Stimulated activated CD8-positive, alpha-beta memory T cell treated with anti-CD3 and anti-CD28 coated beads, Interleukin-15, amount 100 ng/mL, for 4 hours (primary cell): ENCODE measurements around the gene DOCK3.
"Not testable (repeated sequence)": the region's sequence is repeated elsewhere in the genome, so short reads cannot be mapped to it uniquely, and the experiment has no call there.

Experiments used
- DNase-seq, 2 donors: peaks; one replicate each; pipeline ENCODE4 v3.0.0-alpha.2; 2020; ENCODE audit warnings: low read depth in 2 of 2

DOCK3 gene

DNA sequence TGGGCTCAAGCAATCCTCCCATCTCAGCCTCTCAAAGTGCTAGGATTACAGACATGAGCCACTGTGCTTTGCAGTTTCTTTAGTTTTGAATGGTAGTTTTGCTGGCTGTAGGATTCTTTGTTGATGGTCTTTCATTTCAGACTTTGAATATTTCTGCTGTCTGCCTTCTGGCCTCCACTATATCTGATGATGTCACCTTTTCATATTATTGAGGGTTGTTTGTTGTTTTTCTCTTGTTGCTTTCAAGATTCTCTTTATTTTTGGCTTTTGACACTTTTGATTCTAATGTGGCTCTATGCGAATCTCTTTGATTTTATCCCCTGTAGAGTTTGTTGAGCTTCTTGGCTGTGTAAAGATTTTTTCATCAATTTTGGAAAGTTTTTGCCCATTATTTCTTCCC, 631.4 kb downstream of the DOCK3 start:
- no peak for DNase-seq

DNA sequence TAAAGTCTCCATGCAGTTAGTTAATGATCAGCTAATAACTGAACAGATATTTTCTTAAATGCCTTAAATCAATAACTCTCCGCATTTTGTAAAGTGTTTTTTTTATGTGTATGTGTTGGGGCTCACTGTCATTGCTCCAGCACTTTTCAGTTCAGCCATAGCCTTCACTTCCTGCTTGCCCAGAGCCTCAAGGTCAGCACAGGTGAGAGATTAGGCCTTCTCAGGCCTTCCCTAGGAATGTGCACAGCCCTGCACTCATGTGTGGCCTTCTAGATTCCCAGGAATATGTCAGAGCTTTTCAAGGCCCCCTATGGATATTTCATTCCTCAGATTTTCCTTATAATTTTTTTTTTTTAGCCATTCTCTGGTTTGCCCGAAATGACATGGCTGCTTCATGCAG, 632.7 kb downstream of the DOCK3 start:
- DNase-seq: no peak

DNA sequence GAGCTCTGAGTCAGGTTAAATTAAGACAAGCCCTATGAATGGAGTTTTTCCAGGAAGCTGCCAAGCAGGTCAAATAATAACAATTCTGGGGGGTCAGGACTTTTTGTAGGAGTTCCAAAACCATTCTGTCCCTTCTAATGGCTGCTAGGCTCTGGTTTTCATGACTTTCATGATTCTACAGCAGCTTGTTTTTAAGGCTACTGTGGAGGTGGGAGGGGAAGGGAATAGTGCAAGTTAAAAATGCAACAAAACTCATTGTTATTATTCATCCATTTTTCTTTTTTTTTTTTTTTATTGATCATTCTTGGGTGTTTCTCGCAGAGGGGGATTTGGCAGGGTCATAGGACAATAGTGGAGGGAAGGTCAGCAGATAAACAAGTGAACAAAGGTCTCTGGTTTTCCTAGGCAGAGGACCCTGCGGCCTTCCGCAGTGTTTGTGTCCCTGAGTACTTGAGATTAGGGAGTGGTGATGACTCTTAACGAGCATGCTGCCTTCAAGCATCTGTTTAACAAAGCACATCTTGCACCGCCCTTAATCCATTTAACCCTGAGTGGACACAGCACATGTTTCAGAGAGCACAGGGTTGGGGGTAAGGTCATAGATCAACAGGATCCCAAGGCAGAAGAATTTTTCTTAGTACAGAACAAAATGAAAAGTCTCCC, 633.3 kb downstream of the DOCK3 start:
- not testable (repeated sequence) for DNase-seq

DNA sequence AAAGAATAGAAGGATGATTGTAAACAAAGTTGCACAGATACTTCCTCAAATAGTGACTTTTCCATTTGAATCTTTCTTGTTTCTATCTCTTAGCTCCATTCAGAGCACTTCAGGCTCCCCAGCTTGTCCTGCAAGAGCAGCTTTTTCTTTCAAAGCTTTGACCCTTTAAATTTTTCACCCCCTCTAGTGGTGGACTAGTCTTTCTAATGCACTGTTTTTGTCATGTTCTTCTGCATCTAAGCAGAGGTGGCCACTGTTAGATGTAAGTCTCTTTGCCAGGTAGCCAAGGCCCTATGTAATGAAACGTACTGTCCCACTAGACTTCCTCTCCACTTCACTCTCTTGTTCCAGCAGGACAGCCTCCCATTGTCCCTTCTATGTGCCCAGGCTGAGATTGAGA, 636.3 kb downstream of the DOCK3 start:
- DNase-seq: no peak

DNA sequence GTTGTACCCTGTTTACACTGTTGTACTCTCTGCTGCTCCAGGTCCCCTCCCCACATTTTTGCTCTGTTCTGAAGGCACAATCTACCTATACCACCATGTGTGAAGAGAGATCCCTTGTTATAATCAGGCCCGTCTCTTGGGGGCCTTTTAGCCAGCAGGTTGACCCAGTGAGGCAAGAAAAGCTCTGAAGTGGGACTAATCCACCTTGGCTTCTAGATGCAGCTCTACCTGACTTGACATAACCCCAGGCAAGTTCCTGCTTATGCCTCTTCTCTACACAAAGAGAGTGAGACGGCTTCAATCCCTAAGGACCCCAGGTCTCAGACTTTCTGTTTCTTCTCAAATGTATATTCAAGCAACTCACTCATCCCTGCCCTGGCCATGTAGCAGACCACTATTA, 653.5 kb downstream of the DOCK3 start:
- DNase-seq: no peak

DNA sequence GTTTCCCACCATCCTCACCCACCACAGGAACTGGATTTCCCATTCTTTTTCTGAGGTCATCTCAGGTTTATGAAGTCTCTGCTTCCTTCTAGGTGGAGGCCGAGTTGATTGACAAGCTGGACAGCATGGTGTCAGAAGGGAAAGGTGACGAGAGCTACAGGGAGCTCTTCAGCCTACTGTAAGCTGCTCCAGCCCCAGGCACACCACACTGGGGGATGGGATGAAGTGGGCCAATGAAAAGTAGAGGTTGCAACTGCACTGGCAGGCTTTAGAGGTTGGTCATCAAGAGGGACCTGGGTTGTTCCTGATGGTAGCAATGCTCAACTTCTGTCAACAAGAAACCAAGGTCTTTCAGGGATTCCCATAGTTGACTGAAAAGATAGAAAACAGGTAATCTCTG, 655.3 kb downstream of the DOCK3 start:
- DNase-seq: no peak

DNA sequence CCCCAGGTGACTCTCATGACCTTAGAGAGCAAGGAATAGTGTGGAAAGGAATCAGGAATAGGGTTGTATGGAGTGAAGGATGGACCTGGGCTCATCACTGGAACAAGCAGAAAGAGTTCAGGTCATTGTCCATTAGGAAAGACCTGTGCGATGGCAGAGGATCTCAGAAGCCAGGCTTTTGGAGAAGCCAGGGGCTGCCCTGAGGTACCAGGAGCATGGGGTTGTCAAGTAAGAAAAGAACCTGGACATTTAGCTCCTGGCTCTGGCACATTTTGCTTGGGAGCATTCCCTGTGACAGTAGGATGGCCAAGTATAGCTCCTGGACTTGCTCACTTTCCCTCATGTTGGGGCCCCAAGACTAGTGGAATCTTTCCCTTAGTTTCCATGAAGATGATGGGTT, 657.4 kb downstream of the DOCK3 start:
- DNase-seq: no peak

DNA sequence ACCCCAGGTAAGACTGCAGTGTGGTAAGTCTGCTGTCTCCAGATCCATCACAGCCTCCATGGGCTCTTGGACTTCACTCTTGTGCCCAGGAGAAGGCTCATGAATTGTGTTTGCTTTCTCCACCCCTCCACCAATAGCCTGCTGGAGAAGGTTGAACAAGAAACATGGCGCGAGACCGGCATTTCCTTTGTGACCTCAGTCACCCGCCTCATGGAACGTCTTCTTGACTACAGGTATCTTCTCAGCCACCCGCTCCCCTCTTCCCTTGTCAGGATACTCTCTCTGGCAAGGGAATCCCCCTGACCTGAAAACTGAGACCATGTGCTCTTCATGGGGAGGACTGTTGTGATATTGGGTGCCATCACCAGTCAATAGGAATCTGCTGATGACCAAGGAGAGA, 658.3 kb downstream of the DOCK3 start:
- DNase-seq: no peak

DNA sequence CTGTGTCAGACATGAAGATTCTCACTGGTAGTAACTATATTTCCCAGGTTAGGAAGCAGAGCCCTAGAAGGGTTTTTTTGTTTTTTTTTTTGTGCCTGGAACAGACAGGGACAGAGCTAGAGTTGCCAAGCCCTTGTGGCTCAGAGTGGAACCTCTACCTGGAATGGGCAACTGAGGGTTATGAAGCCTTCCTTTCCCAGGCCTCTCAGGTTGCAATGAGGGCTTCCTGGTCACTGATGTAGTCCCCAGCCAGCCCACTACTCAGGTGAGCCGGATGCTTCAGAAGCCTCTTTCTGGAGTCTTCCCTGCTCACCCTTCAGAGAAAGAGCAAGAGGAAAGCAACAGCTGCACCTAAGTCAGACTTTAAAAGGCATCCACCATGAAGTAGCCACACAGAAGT, 661.5 kb downstream of the DOCK3 start:
- no peak for DNase-seq

DNA sequence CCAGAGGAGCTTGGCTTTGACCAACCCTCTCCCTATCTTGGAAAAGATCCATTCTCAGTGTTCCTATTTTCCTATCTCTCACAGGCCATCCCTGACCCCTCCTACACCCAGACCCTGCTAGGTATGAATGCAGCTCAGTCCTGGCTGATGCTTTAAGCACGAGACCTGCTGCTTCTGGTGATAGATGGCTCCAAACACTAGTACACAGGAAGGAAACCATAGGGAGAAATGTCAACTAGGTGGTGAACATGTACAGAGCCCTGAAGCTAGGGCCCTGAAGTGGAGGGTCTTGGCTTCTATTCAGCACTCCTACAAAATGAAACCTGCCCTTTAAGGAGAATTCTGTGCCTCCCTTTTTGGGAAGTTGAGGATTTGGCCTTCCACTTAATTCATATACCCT, 662.9 kb downstream of the DOCK3 start:
- DNase-seq: no peak

DNA sequence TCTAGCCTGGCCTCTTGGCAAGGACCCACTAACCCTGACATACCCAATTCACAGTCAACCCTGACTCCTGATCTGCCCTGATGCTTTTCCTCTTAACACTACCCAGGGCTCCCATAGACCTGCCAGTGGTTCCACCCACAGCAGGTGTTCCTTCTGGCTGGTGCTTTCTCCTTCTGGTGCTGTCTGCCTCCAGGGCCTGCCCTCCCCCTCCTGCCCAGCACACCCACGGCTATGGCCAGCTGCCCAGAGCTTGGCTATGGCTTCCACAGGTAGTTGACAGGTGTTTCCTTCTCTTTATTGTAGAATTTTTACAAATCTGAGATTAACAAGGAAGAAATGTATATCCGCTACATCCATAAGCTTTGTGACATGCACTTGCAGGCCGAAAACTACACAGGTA, 663.9 kb downstream of the DOCK3 start:
- DNase-seq: no peak

DNA sequence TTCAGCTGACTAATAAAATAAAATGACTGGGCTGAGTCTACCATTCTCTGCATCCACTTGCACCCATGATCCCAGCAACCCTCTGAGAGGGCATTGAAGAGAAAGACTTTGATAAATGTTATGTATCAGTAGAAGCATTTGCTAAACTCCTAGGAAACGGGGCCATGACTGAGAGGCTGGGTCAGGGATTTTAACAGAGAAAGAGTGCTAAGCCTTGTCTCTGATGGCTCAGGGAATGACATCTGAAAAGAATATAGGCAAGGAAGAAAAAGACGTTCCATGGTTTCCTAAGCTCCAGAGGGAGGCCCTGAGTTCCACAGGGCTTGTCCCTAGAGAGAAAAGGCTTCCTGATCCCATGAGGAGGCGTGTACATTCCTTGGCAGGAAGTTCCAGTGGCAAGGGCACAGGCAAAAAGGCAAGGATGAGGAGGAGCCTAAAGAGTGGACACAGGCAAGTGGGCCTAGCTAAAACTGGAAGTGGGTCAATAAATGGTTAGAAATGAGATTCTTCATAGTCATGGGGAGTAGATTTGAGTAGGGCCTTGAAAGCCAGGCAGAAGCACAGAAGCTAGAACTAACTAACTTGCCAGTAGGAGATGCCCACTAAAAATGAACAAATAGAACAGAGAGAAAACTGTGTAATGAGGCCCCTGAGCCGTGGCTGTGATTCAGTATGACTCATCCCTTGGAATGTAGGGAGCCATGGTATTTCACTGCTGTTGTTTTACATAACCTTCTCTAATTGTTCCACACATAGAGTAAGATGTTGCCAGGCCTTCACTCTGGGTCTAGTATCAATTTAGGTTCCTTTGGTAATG, 665.5 kb downstream of the DOCK3 start:
- DNase-seq: no peak

DNA sequence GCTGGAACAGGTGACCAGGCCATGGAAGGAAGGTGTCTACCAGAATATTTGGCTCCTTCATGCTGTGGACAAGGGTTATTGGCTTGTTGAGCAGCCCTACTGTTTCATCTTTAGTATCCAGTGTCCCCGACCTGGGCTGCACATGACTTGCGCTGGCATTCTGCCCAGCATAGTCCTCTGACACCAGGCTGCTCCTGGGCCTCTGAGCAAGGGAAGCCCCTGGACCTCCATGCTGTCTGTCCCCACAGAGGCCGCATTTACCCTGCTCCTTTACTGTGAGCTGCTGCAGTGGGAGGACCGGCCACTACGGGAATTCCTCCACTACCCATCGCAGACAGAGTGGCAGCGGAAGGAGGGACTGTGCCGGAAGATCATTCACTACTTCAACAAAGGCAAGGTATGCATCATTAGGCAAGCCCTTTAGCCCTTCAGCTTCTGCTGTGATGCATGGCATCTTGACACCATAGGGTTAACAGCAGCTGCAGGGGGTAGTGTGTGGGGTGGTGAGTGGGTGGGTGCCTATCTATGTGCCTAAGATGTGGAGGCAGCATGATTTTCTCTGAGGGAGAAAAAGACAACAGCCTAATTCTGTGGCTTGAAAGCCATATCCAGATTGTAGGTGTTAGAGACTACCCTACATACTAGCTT, 666.4 kb downstream of the DOCK3 start:
- DNase-seq: no peak

DNA sequence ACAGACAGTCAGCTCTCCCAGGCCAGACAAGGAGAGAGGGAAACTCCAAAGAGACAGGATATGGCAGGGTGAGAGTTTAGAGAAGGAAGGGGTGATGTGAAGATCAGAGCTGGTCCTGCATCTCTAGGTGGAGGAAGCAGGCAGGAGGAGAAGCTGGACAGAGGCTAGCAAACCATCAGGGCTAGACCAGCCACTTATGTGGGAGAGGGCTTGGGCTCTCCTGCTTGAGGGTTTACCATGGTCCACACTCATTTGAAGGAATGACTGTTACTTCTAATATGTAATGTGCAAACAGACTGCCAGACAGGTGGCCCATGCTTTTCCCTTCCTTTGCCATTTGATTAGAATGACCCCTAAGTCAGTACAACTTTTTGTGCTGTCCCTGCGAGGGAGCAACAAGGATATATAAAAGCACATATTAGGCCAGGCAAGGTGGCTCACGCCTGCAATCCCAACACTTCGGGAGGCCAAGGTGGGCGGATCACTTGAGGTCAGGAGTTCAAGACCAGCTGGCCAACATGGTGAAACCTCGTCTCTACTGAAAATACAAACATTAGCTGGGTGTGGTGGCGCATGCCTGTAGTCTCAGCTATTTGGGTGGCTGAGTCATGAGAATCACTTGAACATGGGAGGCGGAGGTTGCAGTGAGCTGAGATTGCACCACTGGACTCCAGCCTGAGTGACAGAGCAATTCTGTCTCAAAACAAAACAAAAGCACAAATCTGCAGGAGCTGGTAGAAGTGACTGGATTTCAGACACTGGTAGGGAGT, 669.4 kb downstream of the DOCK3 start:
- DNase-seq: no peak

DNA sequence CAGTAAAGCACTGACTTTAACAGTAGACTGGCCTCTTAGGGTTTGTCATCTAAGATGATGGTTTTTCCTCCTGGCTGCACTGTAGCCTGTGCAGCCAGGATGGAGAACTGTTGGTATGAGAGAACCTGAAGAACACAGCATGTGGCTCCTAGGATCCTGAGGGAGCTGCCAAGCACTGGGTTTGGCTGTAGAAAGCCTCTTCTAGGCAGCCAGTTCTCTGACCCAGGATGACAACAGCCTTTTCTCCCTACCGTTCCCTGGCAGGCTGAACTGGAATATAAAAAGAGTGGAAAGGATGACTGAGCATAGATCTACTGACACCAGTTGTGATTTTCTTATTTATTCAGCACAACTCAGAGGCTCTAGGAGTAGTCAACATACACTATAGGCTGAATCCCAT, 676.0 kb downstream of the DOCK3 start:
- no peak for DNase-seq

DNA sequence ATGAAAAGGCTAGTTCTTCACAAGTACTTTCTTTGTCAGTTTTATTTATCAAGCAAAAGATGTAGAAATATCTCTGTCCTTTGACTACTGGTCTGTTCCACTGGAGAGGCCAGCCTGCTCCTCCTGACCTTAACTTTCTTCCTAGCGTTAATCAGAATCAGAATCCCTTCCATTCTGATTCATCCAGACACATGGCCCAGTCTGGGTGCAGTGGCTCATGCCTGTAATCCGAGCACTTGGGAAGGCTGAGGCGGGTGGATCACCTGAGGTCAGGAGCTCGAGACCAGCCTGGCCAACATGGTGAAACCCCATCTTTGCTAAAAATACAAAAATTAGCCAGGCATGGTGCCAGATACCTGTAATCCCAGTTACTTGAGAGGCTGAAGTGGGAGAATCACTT, 678.4 kb downstream of the DOCK3 start:
- no peak for DNase-seq

DNA sequence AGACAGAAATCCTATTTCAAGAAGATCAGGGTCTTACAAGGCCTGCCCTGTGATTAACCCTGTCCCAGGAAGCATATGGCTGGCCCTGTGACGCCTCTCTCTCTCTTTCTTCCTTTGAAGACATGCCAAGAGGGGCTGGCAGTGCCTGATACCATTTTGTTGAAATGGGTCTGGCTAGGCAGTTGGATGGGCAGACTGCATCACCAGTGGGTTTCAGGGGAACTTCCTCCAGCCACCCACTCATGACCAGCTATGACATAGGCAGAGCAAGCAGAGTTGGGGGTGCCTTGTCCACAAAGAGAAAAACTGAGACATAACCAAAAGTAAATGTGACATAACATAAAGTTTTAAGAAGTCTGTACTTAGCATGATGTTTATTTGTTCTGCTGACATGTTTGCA, 679.0 kb downstream of the DOCK3 start:
- no peak for DNase-seq

DNA sequence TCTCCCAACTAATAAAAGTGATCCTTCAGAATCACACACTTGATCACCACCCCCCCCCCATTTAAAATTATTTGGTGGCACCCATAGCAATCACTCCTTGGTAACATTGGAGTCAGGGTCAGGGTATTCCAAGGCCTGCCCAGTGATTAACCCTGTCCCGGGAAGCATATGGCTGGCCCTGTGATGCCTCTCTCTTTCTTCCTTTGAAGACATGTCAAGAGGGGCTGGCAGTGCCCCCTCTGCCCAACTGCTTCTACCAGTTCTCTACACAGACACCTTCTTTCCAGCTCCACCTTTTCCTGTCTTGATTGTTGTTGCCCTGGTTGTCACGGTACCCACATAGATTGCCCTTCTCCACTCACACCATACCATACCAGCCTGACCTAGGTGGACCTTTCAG, 679.4 kb downstream of the DOCK3 start:
- no peak for DNase-seq

DNA sequence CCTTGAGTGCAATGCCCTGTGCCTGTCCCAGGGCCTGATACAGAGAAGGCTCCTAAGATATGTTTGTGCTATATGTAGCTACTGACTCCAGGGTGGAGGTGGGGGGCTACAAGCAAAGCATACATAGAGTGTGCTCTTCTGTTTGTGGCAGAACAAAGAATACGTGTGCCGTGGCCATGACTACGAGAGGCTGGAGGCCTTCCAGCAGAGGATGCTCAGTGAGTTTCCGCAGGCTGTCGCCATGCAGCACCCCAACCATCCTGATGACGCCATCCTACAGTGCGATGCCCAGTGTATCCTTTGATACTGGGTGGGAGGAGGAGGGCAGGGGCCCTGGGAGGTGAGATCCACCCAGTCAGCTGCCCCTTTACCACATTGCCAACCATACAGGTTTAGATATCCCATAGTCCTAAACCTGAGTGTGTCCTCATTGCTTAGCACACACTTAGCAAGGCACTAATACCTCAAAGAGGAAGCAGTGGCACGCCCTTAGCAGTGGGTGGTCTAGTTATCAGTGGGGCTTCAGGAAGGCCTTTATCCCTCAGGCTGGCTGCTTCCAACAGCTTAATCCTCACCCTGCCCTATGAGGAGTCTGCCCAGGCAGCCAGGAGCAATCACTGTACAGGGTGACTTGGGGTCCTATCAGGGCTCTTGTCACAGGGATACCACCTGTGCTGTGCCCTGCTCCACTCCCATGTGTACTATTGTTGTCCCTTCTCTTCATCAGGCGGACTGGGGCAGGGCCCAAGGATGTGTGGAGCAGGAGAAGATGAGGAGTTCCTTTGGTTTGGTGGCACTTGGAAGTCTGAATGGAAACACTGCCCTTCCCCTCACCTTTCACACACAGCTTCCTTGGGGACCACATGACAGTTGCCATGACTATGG, 680.2 kb downstream of the DOCK3 start:
- no peak for DNase-seq

DNA sequence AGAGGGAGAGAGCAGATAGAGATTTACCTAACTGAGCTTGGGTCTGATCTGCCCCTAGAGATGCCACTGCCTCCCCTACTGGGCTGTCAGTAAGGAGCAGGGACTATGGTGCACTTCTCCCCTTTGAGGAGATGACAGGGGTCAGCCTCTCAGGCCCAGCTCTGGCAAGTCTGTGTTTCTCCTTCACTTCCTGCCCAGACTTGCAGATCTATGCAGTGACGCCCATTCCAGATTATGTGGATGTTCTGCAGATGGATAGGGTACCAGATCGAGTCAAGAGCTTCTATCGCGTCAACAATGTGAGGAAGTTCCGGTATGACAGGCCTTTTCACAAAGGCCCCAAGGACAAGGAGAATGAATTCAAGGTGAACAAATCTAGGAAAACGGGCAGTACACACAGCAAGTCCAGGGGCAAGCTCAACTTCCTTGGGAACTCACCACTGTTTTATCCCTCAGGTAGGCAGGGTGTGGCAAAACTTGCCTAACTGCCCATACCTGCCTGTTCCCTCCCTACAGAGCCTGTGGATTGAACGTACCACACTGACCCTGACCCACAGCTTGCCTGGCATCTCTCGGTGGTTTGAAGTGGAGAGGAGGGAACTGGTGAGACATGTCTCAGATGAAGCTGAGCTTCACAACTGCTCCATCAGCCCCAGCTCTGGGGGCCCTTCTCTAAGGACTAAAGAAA, 681.3 kb downstream of the DOCK3 start:
- DNase-seq: no peak

DNA sequence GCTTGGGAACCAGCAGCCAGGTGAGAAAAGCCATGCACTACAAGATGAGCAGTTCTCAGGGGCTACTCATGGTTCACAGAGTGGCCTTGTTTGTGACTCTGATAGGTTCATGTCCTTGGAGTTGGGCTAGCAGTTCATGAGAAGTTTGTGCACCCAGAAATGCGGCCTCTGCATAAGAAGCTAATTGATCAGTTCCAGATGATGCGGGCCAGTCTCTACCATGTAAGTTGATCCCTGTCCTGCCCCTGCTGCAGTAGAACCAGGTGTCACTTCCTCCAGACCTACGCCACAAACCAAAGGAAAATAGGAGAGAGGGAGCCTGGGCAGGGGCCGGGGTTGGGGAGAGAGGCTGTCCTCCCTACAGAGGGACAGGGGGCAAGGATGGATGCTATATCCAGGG, 683.1 kb downstream of the DOCK3 start:
- DNase-seq: no peak
